H9 (cell line): ENCODE data around the gene CEP126. TPM values are rescaled to one million over a fixed set of nuclear protein-coding genes. Genes with fewer than 3 reads are reported as not detected.

ENCODE experiments used
- DNase-seq: peaks from one replicate; pipeline ENCODE4 v3.0.0-alpha.2; 2017
- H2AFZ ChIP-seq: one replicate; pipeline ENCODE4 v1.6.1; 2013; ENCODE audit warnings: mild to moderate bottlenecking, low read length, control low read depth, moderate library complexity
- H2AK5ac ChIP-seq: 2 replicates; pipeline ENCODE4 v1.6.1; 2013; ENCODE audit warnings: low read length, control low read depth, mixed read lengths; ENCODE audit not compliant: insufficient read length
- H2BK120ac ChIP-seq: one replicate; pipeline ENCODE4 v1.6.1; 2013; ENCODE audit warnings: low read depth, mild to moderate bottlenecking, low read length, control low read depth, inconsistent platforms; ENCODE audit not compliant: poor library complexity, severe bottlenecking
- H2BK12ac ChIP-seq: 2 replicates; pipeline ENCODE4 v1.6.1; 2013; ENCODE audit warnings: low read length, control low read depth, mixed read lengths, low read depth; ENCODE audit not compliant: insufficient read length
- H2BK15ac ChIP-seq: 2 replicates; pipeline ENCODE4 v1.6.1; 2013; ENCODE audit warnings: low read depth, low read length, control low read depth
- H2BK20ac ChIP-seq: one replicate; pipeline ENCODE4 v1.6.1; 2013; ENCODE audit warnings: low read depth, mild to moderate bottlenecking, low read length, control low read depth, inconsistent platforms; ENCODE audit not compliant: poor library complexity, severe bottlenecking
- H2BK5ac ChIP-seq: 2 replicates; pipeline ENCODE4 v1.6.1; 2013; ENCODE audit warnings: low read length, control low read depth, mixed read lengths; ENCODE audit not compliant: insufficient read length
- H3K14ac ChIP-seq: 2 replicates; pipeline ENCODE4 v1.6.1; 2013; ENCODE audit warnings: low read length, control low read depth; ENCODE audit not compliant: insufficient read depth
- H3K18ac ChIP-seq: 2 replicates; pipeline ENCODE4 v1.6.1; 2013; ENCODE audit warnings: low read depth, mild to moderate bottlenecking, mixed read lengths, low read length, control low read depth; ENCODE audit not compliant: insufficient read length
- H3K23ac ChIP-seq: 2 replicates; pipeline ENCODE4 v1.6.1; 2013; ENCODE audit warnings: low read length, control low read depth, mixed read lengths, low read depth; ENCODE audit not compliant: insufficient read length
- H3K23me2 ChIP-seq: 2 replicates; pipeline ENCODE4 v1.6.1; 2013; ENCODE audit warnings: low read depth, mild to moderate bottlenecking, mixed read lengths, low read length, control low read depth; ENCODE audit not compliant: insufficient read length, poor library complexity, severe bottlenecking
- H3K27ac ChIP-seq: 2 replicates; pipeline ENCODE4 v1.5.1; 2013; ENCODE audit warnings: low read length, control low read depth, mixed read lengths, low read depth; ENCODE audit not compliant: insufficient read length
- H3K27me3 ChIP-seq: 2 replicates; pipeline ENCODE4 v1.6.1; 2013; ENCODE audit warnings: low read length, control low read depth, inconsistent platforms; ENCODE audit not compliant: insufficient read depth
- H3K4ac ChIP-seq: 2 replicates; pipeline ENCODE4 v1.6.1; 2013; ENCODE audit warnings: low read depth, mild to moderate bottlenecking, control low read depth, inconsistent platforms, low read length, moderate library complexity
- H3K4me1 ChIP-seq: 2 replicates; pipeline ENCODE4 v1.6.1; 2013; ENCODE audit warnings: low read length, control low read depth, inconsistent platforms; ENCODE audit not compliant: insufficient read depth
- H3K4me2 ChIP-seq: 2 replicates; pipeline ENCODE4 v1.6.1; 2013; ENCODE audit warnings: low read length, control low read depth, mixed read lengths; ENCODE audit not compliant: insufficient read length, insufficient read depth
- H3K56ac ChIP-seq: 2 replicates; pipeline ENCODE4 v1.6.1; 2013; ENCODE audit warnings: low read depth, mild to moderate bottlenecking, mixed read lengths, low read length, control low read depth; ENCODE audit not compliant: insufficient read length
- H3K79me1 ChIP-seq: 2 replicates; pipeline ENCODE4 v1.6.1; 2013; ENCODE audit warnings: low read depth, mild to moderate bottlenecking, moderate library complexity, low read length, control low read depth, inconsistent platforms; ENCODE audit not compliant: insufficient read depth, poor library complexity, severe bottlenecking
- H3K79me2 ChIP-seq: 2 replicates; pipeline ENCODE4 v1.6.1; 2013; ENCODE audit warnings: low read length, control low read depth, inconsistent platforms; ENCODE audit not compliant: insufficient read depth
- H3K9ac ChIP-seq: 2 replicates; pipeline ENCODE4 v1.6.1; 2013; ENCODE audit warnings: low read length, control low read depth, mixed read lengths; ENCODE audit not compliant: insufficient read length; ENCODE audit errors: extremely low read depth
- H3K9me3 ChIP-seq: one replicate; pipeline ENCODE4 v1.6.1; 2013; ENCODE audit warnings: low read depth, low read length, inconsistent platforms; ENCODE audit not compliant: control insufficient read depth
- H3T11ph ChIP-seq: one replicate; pipeline ENCODE4 v1.6.1; 2013; ENCODE audit warnings: mild to moderate bottlenecking, low read length, control low read depth, inconsistent platforms
- H4K20me1 ChIP-seq: one replicate; pipeline ENCODE4 v1.6.1; 2013; ENCODE audit not compliant: control insufficient read depth, insufficient read length, insufficient read depth
- H4K5ac ChIP-seq: 2 replicates; pipeline ENCODE4 v1.6.1; 2013; ENCODE audit warnings: low read depth, mild to moderate bottlenecking, mixed read lengths, low read length, control low read depth; ENCODE audit not compliant: insufficient read length
- H4K8ac ChIP-seq: replicated peaks from 2 replicates; pipeline ENCODE4 v1.6.1; 2013; ENCODE audit warnings: low read length, control low read depth, mixed read lengths, low read depth; ENCODE audit not compliant: insufficient read length
- H4K91ac ChIP-seq: 2 replicates; pipeline ENCODE4 v1.6.1; 2013; ENCODE audit warnings: low read depth, mild to moderate bottlenecking, moderate library complexity, mixed read lengths, low read length, control low read depth; ENCODE audit not compliant: insufficient read length
- H3K27ac Mint-ChIP-seq, 3 experiments: 2 replicates in 2 of 3; 3 replicates in 1 of 3; pipeline ENCODE4 v1.8.0; 2020 to 2021; ENCODE audit warnings: mixed read lengths in 3 of 3, mild to moderate bottlenecking in 1 of 3, moderate library complexity in 1 of 3
- H3K27me3 Mint-ChIP-seq: 2 replicates; pipeline ENCODE4 v1.8.0; 2021; ENCODE audit warnings: low read depth, mild to moderate bottlenecking, moderate library complexity, mixed read lengths
- H3K36me3 Mint-ChIP-seq, 3 experiments: 2 replicates in 2 of 3; 3 replicates in 1 of 3; pipeline ENCODE4 v1.8.0; 2020 to 2021; ENCODE audit warnings: low read depth in 3 of 3, mixed read lengths in 3 of 3; ENCODE audit not compliant: insufficient read depth in 1 of 3
- H3K4me1 Mint-ChIP-seq, 2 experiments: 2 replicates each; pipeline ENCODE4 v1.8.0; 2020; ENCODE audit warnings: mixed read lengths in 2 of 2
- H3K4me3 Mint-ChIP-seq, 2 experiments: 2 replicates in 1 of 2; 3 replicates in 1 of 2; pipeline ENCODE4 v1.8.0; 2020 to 2021; ENCODE audit warnings: mild to moderate bottlenecking in 2 of 2, mixed read lengths in 2 of 2, moderate library complexity in 1 of 2
- H3K9me3 Mint-ChIP-seq, 2 experiments: 2 replicates in 1 of 2; 3 replicates in 1 of 2; pipeline ENCODE4 v1.8.0; 2020; ENCODE audit warnings: mild to moderate bottlenecking in 2 of 2, mixed read lengths in 2 of 2, moderate library complexity in 1 of 2
- WGBS: extraction: QIAGEN DNeasy Blood & Tissue Kit; methylation state at CpG from one replicate; pipeline ENCODE4 v1.1.7; 2013; ENCODE audit warnings: missing lambda C conversion rate, low lambda C conversion rate, mixed read lengths; ENCODE audit not compliant: insufficient read length; ENCODE audit errors: extremely low coverage; 5-methylcytosine and 5-hydroxymethylcytosine counted together
- total RNA-seq: library from RNA; stranded (reverse); gene quantifications from 2 replicates; pipeline ENCODE4 v1.2.1, GENCODE V29; 2021
- TF ChIP-seq, protein P1 (sequence below): fragments of 200-600 bp; sonication (generic); conservative IDR thresholded peaks from 3 replicates; pipeline ENCODE4 v1.8.0; 2021; ENCODE audit warnings: antibody characterized with exemption, mild to moderate bottlenecking

Gene CEP126
- total RNA-seq, 1 experiment from 2014 or later, result 1.2 TPM

GRCh38 chr11:101974771-101975170 lies 60.0 kb downstream of the CEP126 start:
- H3K79me2 ChIP-seq, result no peaks in the 10 kb centered on the region
- no peak overlapping the region for H2BK20ac ChIP-seq
- H3K18ac ChIP-seq, result no peak overlapping the region
- no CpG with 5 or more reads among the region's 1 CpG for WGBS
- H3K23ac ChIP-seq, result no peak overlapping the region
- no peak overlapping the region for H2BK12ac ChIP-seq
- no peak overlapping the region for H3K4ac ChIP-seq
- H2AFZ ChIP-seq, result no peak overlapping the region
- no peak overlapping the region for H2BK15ac ChIP-seq
- no peaks in the 10 kb centered on the region for H3K4me1 ChIP-seq
- H3K23me2 ChIP-seq, result no peaks in the 10 kb centered on the region
- no peak overlapping the region for H2AK5ac ChIP-seq
- Mint-ChIP-seq H3K4me3 (no peak overlapping the region), H3K9me3 (no peaks in the 10 kb centered on the region), H3K27ac (no peak overlapping the region), H3K36me3 (no peaks in the 10 kb centered on the region), H3K27me3 (no peaks in the 10 kb centered on the region), H3K4me1 (no peaks in the 10 kb centered on the region)
- H2BK5ac ChIP-seq, result no peak overlapping the region
- no peak overlapping the region for H3K27ac ChIP-seq
- H3K9ac ChIP-seq, result no peak overlapping the region
- no peak overlapping the region for H4K8ac ChIP-seq
- no peak overlapping the region for H3K14ac ChIP-seq
- no peaks in the 10 kb centered on the region for H4K20me1 ChIP-seq
- H4K91ac ChIP-seq, result no peak overlapping the region
- H4K5ac ChIP-seq, result no peak overlapping the region
- DNase-seq, result no peak
- H3K4me2 ChIP-seq, result no peak overlapping the region
- TF ChIP-seq, protein P1, sequence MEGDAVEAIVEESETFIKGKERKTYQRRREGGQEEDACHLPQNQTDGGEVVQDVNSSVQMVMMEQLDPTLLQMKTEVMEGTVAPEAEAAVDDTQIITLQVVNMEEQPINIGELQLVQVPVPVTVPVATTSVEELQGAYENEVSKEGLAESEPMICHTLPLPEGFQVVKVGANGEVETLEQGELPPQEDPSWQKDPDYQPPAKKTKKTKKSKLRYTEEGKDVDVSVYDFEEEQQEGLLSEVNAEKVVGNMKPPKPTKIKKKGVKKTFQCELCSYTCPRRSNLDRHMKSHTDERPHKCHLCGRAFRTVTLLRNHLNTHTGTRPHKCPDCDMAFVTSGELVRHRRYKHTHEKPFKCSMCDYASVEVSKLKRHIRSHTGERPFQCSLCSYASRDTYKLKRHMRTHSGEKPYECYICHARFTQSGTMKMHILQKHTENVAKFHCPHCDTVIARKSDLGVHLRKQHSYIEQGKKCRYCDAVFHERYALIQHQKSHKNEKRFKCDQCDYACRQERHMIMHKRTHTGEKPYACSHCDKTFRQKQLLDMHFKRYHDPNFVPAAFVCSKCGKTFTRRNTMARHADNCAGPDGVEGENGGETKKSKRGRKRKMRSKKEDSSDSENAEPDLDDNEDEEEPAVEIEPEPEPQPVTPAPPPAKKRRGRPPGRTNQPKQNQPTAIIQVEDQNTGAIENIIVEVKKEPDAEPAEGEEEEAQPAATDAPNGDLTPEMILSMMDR, result no peak
- no peak overlapping the region for H3K56ac ChIP-seq
- no peaks in the 10 kb centered on the region for H3K27me3 ChIP-seq
- no peak overlapping the region for H2BK120ac ChIP-seq
- no peaks in the 10 kb centered on the region for H3K9me3 ChIP-seq
- no peaks in the 10 kb centered on the region for H3K79me1 ChIP-seq
- H3T11ph ChIP-seq, result no peak overlapping the region
